ENCODE data around the gene PCDHGB6.
A peak's percentile ranks its signal among the peaks of the same experiment; 100 is the strongest.

The PCDHGB6 gene

DNA sequence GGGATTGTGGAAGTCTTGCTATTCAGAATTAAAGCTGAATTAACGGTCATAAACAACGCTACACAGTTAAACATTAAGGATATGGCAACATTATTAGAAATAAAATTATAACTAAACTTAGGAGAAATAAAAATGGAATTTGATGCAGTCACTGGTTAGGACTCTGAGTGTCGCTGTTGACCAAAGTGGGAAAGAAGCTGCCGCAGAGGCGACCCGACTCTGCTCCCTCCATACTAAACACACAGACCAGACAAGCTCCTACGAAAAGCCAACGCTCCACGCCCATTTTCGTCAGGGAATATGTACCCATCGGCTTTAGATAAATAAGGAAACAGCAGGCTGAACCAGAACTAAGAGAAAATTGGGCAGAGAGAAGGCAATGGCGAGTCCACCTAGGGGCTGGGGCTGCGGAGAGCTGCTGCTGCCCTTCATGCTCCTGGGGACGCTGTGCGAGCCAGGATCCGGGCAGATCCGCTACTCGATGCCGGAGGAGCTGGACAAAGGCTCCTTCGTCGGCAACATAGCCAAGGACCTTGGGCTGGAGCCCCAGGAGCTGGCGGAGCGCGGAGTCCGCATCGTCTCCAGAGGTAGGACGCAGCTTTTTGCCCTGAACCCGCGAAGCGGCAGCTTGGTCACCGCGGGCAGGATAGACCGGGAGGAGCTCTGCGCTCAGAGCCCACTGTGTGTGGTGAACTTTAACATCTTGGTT lies 43.7 kb upstream of the PCDHGB6 start, which contains the start of gene PCDHGA5:
TSS of gene PCDHGA5 (plus strand) at position 211 of the 709 bp plus-strand sequence. CDS start at position 380, 169 bp downstream.
- Histone ChIP-seq H2AK5ac (ENCODE audit: low read depth, low read length) (no peak within 1 kb of the TSS), H3K27me3 (ENCODE audit: control insufficient read depth in 3 of 3, insufficient read depth in 3 of 3, low read depth in 1 of 3, low read length in 3 of 3) (no peaks in the 10 kb centered on the region), H3K4me1 (ENCODE audit: control insufficient read depth in 2 of 2, insufficient read depth in 1 of 2, low read depth in 1 of 2, low read length in 2 of 2) (no peaks in the 10 kb centered on the region), H3K18ac (ENCODE audit: low read length) (no peak within 1 kb of the TSS), H3K4ac (ENCODE audit: low read length) (no peak within 1 kb of the TSS), H2BK15ac (ENCODE audit: low read length) (no peak within 1 kb of the TSS), H4K91ac (ENCODE audit: low read depth, low read length, poor library complexity) (no peak within 1 kb of the TSS), H2AFZ (ENCODE audit: low read length) (no peak within 1 kb of the TSS), H3K79me1 (ENCODE audit: low read depth, low read length) (peaks cover 2% of the 10 kb centered on the region), H2BK5ac (ENCODE audit: low read length) (no peak within 1 kb of the TSS), H3K27ac (replicated peaks; ENCODE audit: low read length) (no peak within 1 kb of the TSS), H3K9me3 (replicated peaks in 1 of 2; ENCODE audit: control insufficient read depth in 2 of 2, insufficient read depth in 1 of 2, low read depth in 1 of 2, low read length in 2 of 2) (peaks cover 30 to 45% of the 10 kb centered on the region in 2 donors), H3K4me3 (ENCODE audit: low read length in 2 of 2) (no peak within 1 kb of the TSS), H3K36me3 (replicated peaks in 1 of 2; ENCODE audit: control insufficient read depth in 2 of 2, insufficient read depth in 2 of 2, low read length in 2 of 2) (peaks cover 0 to 2% of the 10 kb centered on the region in 2 donors), H4K8ac (ENCODE audit: low read depth, low read length) (no peak within 1 kb of the TSS), H3K4me2 (ENCODE audit: insufficient read depth, low read length, poor library complexity, severe bottlenecking) (no peak within 1 kb of the TSS), H2BK120ac (ENCODE audit: low read depth, low read length) (no peak within 1 kb of the TSS), H3K14ac (ENCODE audit: low read length) (no peak within 1 kb of the TSS), H2BK12ac (ENCODE audit: low read length) (no peak within 1 kb of the TSS), H3K9ac (ENCODE audit: low read depth, low read length, poor library complexity) (no peak within 1 kb of the TSS), H3K23ac (ENCODE audit: low read depth, low read length, poor library complexity) (no peak within 1 kb of the TSS)
- no CpG with 5 or more reads among the region's 34 CpGs for WGBS, 2 donors (ENCODE audit: extremely low coverage in 2 of 2, insufficient read length in 2 of 2, insufficient replicate concordance in 1 of 2)
- DNase-seq (ENCODE audit: low spot score): no peak

DNA sequence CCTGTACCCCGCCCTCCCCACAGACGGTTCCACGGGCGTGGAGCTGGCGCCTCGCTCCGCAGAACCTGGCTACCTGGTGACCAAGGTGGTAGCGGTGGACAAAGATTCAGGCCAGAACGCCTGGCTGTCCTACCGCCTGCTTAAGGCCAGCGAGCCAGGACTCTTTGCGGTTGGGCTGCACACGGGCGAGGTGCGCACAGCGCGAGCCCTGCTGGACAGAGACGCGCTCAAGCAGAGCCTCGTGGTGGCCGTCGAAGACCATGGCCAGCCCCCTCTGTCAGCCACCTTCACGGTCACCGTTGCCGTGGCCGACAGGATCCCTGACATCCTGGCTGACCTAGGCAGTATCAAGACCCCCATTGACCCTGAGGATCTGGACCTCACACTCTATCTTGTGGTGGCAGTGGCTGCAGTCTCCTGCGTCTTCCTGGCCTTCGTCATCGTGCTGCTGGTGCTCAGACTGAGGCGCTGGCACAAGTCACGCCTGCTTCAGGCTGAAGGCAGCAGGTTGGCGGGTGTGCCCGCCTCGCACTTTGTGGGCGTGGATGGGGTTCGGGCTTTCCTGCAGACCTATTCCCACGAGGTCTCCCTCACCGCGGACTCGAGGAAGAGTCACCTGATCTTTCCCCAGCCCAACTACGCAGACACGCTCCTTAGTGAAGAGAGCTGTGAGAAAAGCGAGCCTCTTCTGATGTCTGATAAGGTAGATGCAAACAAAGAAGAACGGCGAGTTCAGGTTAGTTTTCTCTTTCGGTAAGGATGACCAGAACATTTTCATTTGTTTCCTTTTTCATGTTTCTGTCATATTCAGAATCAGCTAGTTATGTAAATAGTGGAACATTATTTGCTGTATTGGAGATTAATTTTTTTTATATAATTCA lies 41.6 kb upstream of the PCDHGB6 start:
- peak overlapping the region; percentile 57 for H2BK5ac ChIP-seq (ENCODE audit: low read length)
- H3K14ac ChIP-seq (ENCODE audit: low read length): peak overlapping the region; percentile 31
- H3K36me3 ChIP-seq (replicated peaks in 1 of 2; ENCODE audit: control insufficient read depth in 2 of 2, insufficient read depth in 2 of 2, low read length in 2 of 2): peaks cover 0 to 2% of the 10 kb centered on the region in 2 donors
- no peaks in the 10 kb centered on the region for H3K4me1 ChIP-seq (ENCODE audit: control insufficient read depth in 2 of 2, insufficient read depth in 1 of 2, low read depth in 1 of 2, low read length in 2 of 2)
- peak overlapping the region; percentile 44 for H3K9ac ChIP-seq (ENCODE audit: low read depth, low read length, poor library complexity)
- no peak overlapping the region for H4K91ac ChIP-seq (ENCODE audit: low read depth, low read length, poor library complexity)
- H4K8ac ChIP-seq (ENCODE audit: low read depth, low read length): peak overlapping the region; percentile 92
- peak overlapping the region; percentile 27 for H3K18ac ChIP-seq (ENCODE audit: low read length)
- no peak overlapping the region for H2BK15ac ChIP-seq (ENCODE audit: low read length)
- DNase-seq (ENCODE audit: low spot score): no peak
- H3K4me2 ChIP-seq (ENCODE audit: insufficient read depth, low read length, poor library complexity, severe bottlenecking): no peak overlapping the region
- H3K4ac ChIP-seq (ENCODE audit: low read length): no peak overlapping the region
- no peak overlapping the region for H2AFZ ChIP-seq (ENCODE audit: low read length)
- no peak overlapping the region for H2BK12ac ChIP-seq (ENCODE audit: low read length)
- H3K23ac ChIP-seq (ENCODE audit: low read depth, low read length, poor library complexity): peak overlapping the region; percentile 80
- H3K79me1 ChIP-seq (ENCODE audit: low read depth, low read length): peaks cover 2% of the 10 kb centered on the region
- H3K9me3 ChIP-seq (replicated peaks in 1 of 2; ENCODE audit: control insufficient read depth in 2 of 2, insufficient read depth in 1 of 2, low read depth in 1 of 2, low read length in 2 of 2): peaks cover 30 to 43% of the 10 kb centered on the region in 2 donors
- H2AK5ac ChIP-seq (ENCODE audit: low read depth, low read length): no peak overlapping the region
- H3K27me3 ChIP-seq (ENCODE audit: control insufficient read depth in 3 of 3, insufficient read depth in 3 of 3, low read depth in 1 of 3, low read length in 3 of 3): no peaks in the 10 kb centered on the region
- no CpG with 5 or more reads among the region's 46 CpGs for WGBS, 2 donors (ENCODE audit: extremely low coverage in 2 of 2, insufficient read length in 2 of 2, insufficient replicate concordance in 1 of 2)
- H3K27ac ChIP-seq (replicated peaks; ENCODE audit: low read length): no peak overlapping the region
- H3K4me3 ChIP-seq (ENCODE audit: low read length in 2 of 2): no peak overlapping the region
- H2BK120ac ChIP-seq (ENCODE audit: low read depth, low read length): no peak overlapping the region

DNA sequence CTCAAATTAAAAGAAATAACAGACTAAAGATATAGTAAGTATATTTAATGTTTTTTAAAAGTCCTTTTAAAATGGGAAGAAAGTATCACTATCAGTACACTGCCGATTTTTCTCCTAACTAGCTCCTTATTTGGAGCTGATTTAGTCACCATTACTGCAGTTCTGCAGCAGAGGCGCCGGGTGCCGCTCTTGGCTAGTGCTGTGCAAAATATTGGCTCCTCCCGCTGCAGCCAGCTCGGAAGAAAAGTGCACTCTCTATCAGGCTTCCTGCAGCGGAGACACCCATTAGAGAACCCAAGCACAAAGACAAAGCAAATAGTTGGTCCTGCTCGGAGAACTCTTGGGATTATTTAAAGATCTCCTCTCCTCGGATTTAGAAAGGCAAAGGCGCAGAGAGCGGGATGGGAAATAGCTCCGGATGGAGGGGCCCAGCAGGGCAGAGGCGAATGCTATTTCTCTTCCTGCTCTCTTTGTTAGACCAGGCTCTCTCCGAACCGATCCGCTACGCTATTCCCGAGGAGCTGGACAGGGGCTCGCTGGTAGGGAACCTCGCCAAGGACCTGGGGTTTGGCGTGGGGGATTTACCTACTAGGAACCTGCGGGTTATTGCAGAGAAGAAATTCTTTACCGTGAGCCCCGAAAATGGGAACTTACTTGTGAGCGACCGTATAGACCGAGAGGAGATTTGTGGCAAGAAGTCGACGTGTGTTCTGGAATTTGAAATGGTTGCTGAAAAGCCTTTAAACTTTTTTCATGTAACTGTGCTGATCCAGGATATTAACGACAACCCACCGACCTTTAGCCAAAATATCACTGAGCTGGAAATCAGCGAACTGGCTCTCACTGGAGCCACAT lies 37.6 kb upstream of the PCDHGB6 start, which contains the start of gene PCDHGB3:
TSS of gene PCDHGB3 (plus strand) at position 249 of the 855 bp plus-strand sequence. CDS start at position 402, 153 bp downstream.
- no peak within 1 kb of the TSS for H3K9ac ChIP-seq (ENCODE audit: low read depth, low read length, poor library complexity)
- no CpG with 5 or more reads among the region's 32 CpGs for WGBS, 2 donors (ENCODE audit: extremely low coverage in 2 of 2, insufficient read length in 2 of 2, insufficient replicate concordance in 1 of 2)
- no peak within 1 kb of the TSS for H2BK15ac ChIP-seq (ENCODE audit: low read length)
- H2AFZ ChIP-seq (ENCODE audit: low read length): peak within 1 kb of the TSS; percentile 29
- H3K4me3 ChIP-seq (ENCODE audit: low read length in 2 of 2): no peak within 1 kb of the TSS
- peaks cover 39 to 55% of the 10 kb centered on the region in 2 donors for H3K9me3 ChIP-seq (replicated peaks in 1 of 2; ENCODE audit: control insufficient read depth in 2 of 2, insufficient read depth in 1 of 2, low read depth in 1 of 2, low read length in 2 of 2)
- H2BK120ac ChIP-seq (ENCODE audit: low read depth, low read length): no peak within 1 kb of the TSS
- H4K8ac ChIP-seq (ENCODE audit: low read depth, low read length): no peak within 1 kb of the TSS
- no peak for DNase-seq (ENCODE audit: low spot score)
- H2AK5ac ChIP-seq (ENCODE audit: low read depth, low read length): no peak within 1 kb of the TSS
- no peak within 1 kb of the TSS for H3K23ac ChIP-seq (ENCODE audit: low read depth, low read length, poor library complexity)
- no peak within 1 kb of the TSS for H3K14ac ChIP-seq (ENCODE audit: low read length)
- no peaks in the 10 kb centered on the region for H3K4me1 ChIP-seq (ENCODE audit: control insufficient read depth in 2 of 2, insufficient read depth in 1 of 2, low read depth in 1 of 2, low read length in 2 of 2)
- no peak within 1 kb of the TSS for H4K91ac ChIP-seq (ENCODE audit: low read depth, low read length, poor library complexity)
- H3K79me1 ChIP-seq (ENCODE audit: low read depth, low read length): peaks cover 2% of the 10 kb centered on the region
- no peak within 1 kb of the TSS for H3K4me2 ChIP-seq (ENCODE audit: insufficient read depth, low read length, poor library complexity, severe bottlenecking)
- H2BK12ac ChIP-seq (ENCODE audit: low read length): no peak within 1 kb of the TSS
- H3K36me3 ChIP-seq (replicated peaks in 1 of 2; ENCODE audit: control insufficient read depth in 2 of 2, insufficient read depth in 2 of 2, low read length in 2 of 2): peaks cover 0 to 2% of the 10 kb centered on the region in 2 donors
- H3K27me3 ChIP-seq (ENCODE audit: control insufficient read depth in 3 of 3, insufficient read depth in 3 of 3, low read depth in 1 of 3, low read length in 3 of 3): no peaks in the 10 kb centered on the region
- no peak within 1 kb of the TSS for H2BK5ac ChIP-seq (ENCODE audit: low read length)
- peak within 1 kb of the TSS; percentile 53 for H3K18ac ChIP-seq (ENCODE audit: low read length)
- H3K4ac ChIP-seq (ENCODE audit: low read length): no peak within 1 kb of the TSS
- no peak within 1 kb of the TSS for H3K27ac ChIP-seq (replicated peaks; ENCODE audit: low read length)
